Activated naive CD4-positive, alpha-beta T cell treated with Interleukin-2 at 50 U/mL for 16 hours (primary cell): Measurements from ENCODE around the gene FAM118A.
"Not testable (repeated sequence)": the region's sequence is repeated elsewhere in the genome, so short reads cannot be mapped to it uniquely, and the experiment has no call there.

ENCODE experiments used
- DNase-seq: peaks from one replicate; pipeline ENCODE4 v3.0.0-alpha.2; 2020

Gene FAM118A

GRCh38 chr22:45310977-45311531, 1.3 kb downstream of the FAM118A start:
- DNase-seq: no peak

- DNase-seq: no peak
Measured at GRCh38 chr22:45312415-45312814, 2.7 kb downstream of the FAM118A start.

DNA sequence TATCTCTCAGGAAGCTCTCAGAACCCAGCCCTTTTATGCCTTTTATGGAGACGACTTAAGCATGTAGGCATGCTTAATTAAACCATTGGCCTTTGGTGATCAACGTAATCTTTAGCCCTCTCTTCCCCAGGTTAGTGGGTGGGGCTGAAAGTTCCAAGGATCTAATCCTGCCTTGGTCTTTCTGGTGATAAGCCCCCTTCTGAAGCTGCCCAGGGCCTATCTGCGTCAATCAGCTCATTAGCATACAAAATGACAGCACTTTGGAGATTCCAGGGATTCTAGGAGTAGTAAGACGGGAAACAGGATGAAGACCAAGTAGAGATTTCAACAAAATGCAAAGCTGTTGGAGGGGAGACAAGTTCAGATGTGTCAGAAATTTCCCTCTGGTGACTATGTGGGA, 3.1 kb downstream of the FAM118A start:
- no peak for DNase-seq

DNA sequence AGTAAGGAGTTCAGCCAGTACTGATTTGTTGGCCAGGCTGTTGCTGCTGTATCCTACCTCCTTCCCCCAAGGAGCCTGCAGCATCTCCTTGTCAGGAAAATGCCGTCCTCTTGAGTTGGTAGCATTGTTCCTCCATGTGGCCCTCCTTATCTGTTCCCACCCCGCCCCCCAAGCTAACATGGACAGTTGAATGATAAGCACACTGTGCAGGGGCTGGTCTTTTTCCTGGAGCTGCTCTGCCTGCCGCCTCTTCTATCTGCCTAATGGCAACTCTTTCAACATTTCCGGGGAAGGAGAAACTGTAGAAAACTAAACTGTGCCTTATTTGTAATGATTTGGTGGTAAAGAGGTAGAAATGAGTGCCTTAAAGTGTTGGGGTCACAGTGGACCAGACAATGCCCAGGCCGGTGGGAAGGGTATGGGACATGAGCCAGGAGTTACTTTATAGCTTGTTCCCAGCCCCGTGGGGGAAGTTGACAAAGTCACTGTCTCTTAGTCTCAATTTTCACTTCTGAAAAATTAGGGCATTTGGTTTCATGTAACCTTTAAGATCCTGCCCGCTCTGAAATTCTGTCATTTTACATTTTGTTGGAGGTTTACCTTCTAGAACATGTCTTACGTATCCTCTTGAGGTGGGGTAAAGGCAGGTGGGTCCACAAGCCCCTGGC, 4.5 kb downstream of the FAM118A start:
- DNase-seq: no peak

DNA sequence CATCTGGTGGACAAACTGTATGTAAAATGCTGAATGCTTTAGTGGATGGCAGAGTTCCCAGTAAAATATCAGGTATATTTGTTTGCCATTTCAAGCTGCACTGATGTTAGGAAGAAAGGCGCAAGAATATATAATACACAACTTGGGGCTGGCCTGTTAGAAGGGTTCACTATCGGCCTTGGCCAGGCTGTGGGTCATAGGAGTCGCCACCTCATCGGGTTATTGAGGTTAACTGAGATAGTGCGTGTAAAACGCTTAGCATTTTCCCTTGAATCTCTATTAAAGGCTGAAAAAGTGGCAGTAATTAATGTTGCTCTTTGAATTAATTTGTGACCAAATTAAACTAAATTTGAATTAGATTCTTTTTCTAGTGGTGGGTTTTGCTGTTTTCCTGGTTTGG, 5.1 kb downstream of the FAM118A start:
- no peak for DNase-seq

GRCh38 chr22:45316796-45317526, 7.2 kb downstream of the FAM118A start:
- DNase-seq: no peak

DNA sequence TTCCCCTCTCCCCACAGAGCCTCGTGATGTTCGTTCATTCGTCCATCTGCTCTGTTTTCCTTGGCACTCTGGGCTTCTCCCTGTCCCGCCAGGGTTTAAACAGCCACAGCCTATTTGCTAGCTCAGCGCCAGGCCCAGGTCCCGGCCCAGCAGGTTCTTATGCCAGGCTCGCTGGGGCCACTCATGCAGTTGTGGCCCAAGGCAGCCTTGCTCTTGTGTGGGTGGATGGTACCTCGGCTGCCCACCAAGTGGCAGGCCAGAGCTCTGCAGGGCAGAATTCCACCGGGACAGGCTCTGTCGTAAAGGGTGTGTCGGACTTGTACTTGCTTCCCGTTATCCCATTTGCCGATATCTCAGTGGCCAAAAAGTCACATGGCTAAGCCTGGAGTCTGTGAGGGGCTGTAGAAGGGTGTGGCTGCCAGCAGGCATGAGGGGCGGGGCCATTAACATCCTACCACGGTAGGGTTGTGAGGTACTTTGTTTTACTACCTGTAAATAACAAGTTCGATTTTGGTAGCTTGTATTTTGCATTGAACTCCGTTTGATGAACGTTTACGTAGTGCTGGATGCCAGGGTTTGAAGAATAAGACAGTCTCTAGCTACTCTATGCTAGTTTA, 7.9 kb downstream of the FAM118A start:
- no peak for DNase-seq

DNA sequence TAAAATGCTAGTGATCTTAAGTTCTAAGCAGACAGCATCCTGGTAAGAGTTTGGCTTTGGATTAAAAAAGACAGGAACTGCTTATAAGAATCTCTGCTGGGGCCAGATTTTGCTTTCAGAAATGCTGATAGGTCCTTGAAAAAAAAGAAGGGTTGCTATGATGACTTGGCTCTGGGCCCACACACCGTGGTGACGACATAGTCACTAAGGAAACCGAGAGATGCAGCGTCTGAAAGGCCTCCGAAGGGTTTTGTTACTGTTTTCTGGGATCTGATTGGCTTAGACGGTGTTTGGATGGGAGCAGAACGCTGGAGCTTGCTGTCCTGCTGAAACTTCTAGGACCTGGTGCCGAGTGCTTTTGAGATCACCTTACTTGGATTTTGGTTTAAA, 8.4 kb downstream of the FAM118A start:
- peak; percentile 88 for DNase-seq

GRCh38 chr22:45318558-45319323, 9.0 kb downstream of the FAM118A start:
- peak; percentile 54 for DNase-seq

DNA sequence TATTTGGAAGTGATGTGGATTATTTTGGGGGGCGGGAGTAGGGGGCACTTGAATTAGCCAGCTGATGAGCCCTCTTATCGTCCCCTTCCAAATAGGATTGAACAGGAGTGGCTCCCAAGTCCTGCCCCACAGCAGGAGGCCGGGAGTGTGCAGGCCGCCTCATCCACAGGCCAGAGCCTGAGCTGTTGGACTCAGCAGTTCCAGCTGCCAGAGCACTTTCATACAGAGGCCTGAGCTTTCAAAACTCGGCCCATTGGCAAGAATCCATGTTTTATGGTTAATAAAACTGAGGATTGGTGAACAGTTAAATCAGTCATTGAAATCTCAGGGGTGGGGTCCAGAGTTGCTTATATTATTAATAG, 9.6 kb downstream of the FAM118A start:
- DNase-seq: no peak

DNA sequence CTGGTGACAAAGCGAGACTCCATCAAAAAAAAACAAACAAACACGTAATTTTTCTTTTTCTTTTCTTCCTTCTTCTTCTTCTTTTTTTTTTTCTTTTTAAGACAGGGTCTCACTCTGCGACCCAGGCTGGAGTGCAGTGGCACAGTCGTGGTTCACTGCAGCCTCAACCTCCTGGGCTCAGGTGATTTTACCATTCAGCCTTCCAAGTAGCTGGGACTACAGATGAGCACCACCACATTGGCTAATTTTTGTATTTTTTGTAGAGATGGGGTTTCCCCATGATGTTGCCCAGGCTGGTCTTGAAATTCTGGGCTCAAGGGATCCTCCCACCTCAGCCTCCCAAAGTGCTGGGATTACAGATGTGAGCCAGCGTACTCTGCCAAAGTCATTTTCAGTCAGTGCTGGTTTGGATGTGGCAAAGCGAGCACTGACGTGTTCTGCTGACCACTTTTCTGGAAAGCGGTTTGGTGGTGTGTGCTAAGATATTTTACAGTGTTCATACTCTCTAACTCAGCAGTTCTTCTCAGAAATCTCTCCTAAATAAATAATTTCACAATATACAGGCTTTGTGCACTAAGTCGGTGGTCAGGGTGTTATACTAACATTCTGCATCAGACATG, 10.7 kb downstream of the FAM118A start:
- no peak for DNase-seq

DNA sequence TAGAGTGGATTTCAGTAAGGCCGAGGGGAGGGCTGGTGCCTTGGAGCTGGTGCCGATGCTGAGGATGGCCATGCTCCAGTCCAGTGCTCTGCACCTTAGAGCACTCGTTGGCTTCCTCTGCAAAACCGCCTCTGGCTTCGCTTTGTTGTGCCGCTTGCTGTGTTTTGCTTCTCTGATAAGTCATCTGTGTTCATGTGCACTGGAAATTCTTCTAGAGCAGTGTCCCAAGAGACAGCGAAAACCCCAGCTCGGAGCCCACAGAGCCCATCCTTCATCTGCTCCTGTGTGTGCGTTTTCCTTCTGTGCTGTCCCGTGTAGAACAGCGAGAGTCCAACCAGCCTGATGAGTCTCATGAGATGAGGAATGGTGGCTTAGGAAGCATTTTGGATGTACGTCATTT, 12.1 kb downstream of the FAM118A start:
- no peak for DNase-seq

- no peak for DNase-seq
Measured at GRCh38 chr22:45322873-45323525, 13.3 kb downstream of the FAM118A start.

DNA sequence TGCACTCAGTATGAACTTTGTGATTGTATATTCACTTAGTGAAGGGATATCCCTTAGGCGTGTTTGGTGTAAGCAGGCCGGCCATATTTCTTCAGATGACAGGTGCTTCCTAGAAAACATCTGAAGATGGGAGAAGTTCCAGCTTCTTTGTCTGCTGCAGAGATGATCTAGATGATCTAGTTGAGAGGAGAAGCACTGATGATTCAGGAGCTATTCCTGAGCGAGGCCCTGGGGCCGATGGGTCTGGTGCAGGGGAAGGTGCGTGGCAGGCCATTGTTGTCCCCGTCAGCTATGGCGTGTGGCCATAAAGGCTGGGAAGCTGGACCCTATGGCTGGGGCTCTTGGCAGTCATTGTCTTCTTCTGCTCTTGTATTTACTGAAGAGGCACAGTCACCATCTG, 14.0 kb downstream of the FAM118A start:
- no peak for DNase-seq

DNA sequence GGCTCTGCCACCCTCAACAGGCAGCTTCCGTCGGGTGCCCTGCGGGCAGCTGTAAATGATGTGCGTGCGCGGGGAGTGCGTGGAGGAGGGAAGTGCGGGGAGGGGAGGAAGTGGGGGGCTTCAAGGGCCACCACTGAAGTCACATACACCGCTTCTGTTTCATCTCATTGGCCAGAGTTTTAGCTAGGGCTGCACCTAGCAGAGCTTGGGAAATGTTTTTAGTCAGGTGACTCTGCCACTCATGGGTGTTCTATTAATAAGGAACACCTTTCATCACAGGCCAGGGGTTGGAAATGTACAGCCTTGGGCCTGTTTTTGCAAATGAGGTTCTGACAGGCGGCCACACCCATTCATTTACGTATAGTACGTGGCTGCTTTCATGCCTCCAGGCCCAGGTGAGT, 14.6 kb downstream of the FAM118A start:
- no peak for DNase-seq

DNA sequence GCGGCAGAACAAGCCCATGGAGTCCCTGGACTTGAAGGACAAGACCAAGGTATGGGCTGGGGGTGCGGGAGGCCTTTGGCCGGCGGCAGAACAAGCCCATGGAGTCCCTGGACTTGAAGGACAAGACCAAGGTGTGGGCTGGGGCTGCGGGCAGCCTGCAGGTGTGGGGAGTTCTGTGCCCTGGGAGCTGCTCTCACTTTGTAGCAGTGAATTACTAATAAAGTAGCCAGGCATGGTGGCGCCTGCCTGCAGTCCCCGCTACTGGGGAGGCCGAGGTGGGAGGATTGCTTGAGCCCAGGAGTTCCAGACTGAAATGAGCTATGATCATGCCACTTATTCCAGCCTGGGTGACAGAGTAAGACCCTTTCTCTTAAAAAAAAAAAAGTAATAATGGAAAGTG, 18.5 kb downstream of the FAM118A start:
- not testable (repeated sequence) for DNase-seq

DNA sequence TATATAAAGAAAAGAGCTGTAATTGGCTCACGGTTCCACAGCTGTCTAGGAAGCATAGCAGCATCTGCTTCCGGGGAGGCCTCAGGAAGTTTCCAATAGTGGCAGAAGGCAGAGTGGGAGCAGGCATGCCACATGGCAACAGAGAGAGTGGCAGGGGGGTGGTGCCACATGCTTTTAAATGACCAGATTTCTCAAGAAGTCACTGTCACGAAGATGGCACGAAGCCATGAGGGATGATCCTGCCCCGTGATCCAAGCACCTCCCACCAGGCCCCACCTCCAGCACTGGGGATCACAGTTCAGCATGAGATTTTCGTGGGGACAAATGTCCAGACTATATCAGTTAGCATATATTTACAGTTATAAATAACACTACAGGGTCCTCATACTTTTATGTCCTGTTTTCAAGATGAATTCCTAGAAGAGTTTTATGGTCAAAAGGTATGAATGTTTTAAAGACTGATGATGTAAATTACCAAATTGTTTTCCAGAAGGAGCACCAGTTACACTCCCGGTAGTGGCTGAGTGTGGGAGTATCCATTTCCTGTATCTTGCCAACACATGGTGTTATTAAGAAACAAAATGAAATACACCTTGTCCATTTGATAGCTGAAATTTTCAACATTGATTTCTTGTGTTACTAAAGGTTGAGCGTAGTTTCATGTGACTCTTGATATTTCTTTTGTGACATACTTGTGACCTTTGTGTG, 19.2 kb downstream of the FAM118A start:
- no peak for DNase-seq

GRCh38 chr22:45329530-45329936, 19.8 kb downstream of the FAM118A start:
- DNase-seq: no peak

GRCh38 chr22:45330548-45330947, 20.8 kb downstream of the FAM118A start:
- no peak for DNase-seq

DNA sequence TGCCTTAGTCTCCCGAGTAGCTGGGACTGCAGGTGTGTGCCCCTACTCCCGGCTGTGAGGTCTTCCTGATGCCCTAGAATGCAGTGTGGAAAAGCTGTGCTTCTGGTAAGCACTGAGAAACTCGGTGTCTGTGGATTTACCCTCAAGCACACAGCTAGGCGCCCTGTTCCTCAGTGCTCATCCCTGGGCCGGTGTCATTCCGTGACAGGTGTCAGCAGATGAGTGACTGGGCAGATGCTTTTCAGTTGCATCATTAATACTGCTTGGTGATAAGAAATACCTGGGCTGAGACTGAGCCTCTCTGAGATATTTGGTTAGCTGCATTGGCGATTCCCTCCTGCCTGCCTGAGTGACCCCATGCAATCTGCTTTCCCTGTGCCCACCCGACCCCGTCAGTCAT, 21.8 kb downstream of the FAM118A start:
- no peak for DNase-seq

DNA sequence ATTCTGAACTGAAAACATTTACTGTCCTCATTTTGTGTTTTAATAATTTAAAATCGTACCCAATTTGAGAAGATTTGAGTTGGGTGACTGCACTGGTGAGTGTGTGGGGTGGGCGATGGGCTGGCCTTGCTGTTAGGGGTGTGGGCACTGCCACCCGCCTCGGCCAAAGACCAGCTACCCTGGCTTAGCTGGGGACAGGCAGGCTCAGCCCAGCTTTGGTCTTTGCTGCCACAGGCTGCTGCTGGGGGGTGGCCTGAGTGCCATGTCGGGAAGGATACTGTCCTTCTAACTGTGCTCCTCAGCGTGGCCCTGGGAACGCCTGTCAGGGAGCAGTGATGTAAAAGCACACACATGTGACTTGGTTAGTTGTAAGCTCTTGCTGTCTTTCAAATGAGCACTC, 22.3 kb downstream of the FAM118A start:
- DNase-seq: no peak

DNA sequence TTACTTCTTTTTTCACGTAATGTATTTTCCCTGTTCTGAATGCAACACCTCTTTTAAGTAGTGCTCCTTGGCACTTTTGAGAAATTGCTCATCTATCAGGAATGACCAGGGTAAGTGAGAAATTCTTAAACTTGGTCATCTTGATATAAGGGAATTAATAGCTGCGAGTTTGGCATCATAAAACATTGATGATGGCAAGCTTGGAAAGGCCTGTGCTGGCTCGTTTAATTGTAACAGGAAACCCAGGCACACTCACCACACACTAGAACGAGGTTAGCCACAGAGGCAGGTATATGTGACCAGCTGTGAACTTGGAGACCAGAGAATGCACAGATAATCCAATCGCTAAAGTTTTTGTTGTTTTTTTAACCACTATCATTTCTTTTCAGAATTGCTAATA, 24.3 kb downstream of the FAM118A start:
- DNase-seq: no peak
